ENCODE measurements around the gene CCDC157. TPM values are rescaled to one million over a fixed set of nuclear protein-coding genes. Genes with fewer than 3 reads are reported as not detected.
"Not testable (repeated sequence)": the region's sequence is repeated elsewhere in the genome, so short reads cannot be mapped to it uniquely, and the experiment has no call there.

CCDC157 gene
- total RNA-seq, 4 donors from 2014 or later = 0.17 to 4.5 (median 2.7) TPM

- no peak for DNase-seq (ENCODE audit: low spot score in 2 of 2)
- no peak overlapping the region for H3K4me3 ChIP-seq (ENCODE audit: low read depth, poor library complexity, severe bottlenecking)
- no peak for TF ChIP-seq CTCF (IDR thresholded peaks at IDR 0.05)
- no peak for TF ChIP-seq POLR2A (IDR thresholded peaks at IDR 0.05)
- 91 to 100% methylated on average over 1 of the region's 1 CpG for WGBS, 2 donors
- intact Hi-C loops (cut with DNase I; ENCODE audit: low total_unique reads) = no loop called here
Measured at GRCh38 chr22:30335236-30335635, 21.6 kb upstream of the CCDC157 start.

GRCh38 chr22:30336752-30337460, 19.9 kb upstream of the CCDC157 start:
- no peak overlapping the region for H3K4me3 ChIP-seq (ENCODE audit: low read depth, poor library complexity, severe bottlenecking)
- intact Hi-C loops (cut with DNase I; ENCODE audit: low total_unique reads) = no loop called here
- DNase-seq (ENCODE audit: low spot score in 2 of 2) = no peak
- 92 to 97% methylated on average over 4 of the region's 4 CpGs for WGBS, 2 donors
- TF ChIP-seq POLR2A (IDR thresholded peaks at IDR 0.05) (no peak), CTCF (IDR thresholded peaks at IDR 0.05) (no peak)

- H3K4me3 ChIP-seq (ENCODE audit: low read depth, poor library complexity, severe bottlenecking) = no peak overlapping the region
- intact Hi-C loops (cut with DNase I; ENCODE audit: low total_unique reads) = no loop called here
- DNase-seq (ENCODE audit: low spot score in 2 of 2) = no peak
- 94% methylated on average over 8 of the region's 8 CpGs for WGBS, 2 donors
- TF ChIP-seq POLR2A (IDR thresholded peaks at IDR 0.05) (no peak), CTCF (IDR thresholded peaks at IDR 0.05) (no peak)
Measured at GRCh38 chr22:30337461-30337778, 19.4 kb upstream of the CCDC157 start.

- H3K4me3 ChIP-seq (ENCODE audit: low read depth, poor library complexity, severe bottlenecking); intact Hi-C loops (cut with DNase I; ENCODE audit: low total_unique reads); DNase-seq (ENCODE audit: low spot score in 2 of 2): not testable (repeated sequence)
- WGBS, 2 donors = 81 to 85% methylated on average over 9 of the region's 9 CpGs
Measured at GRCh38 chr22:30338341-30338740, 18.5 kb upstream of the CCDC157 start.

DNA sequence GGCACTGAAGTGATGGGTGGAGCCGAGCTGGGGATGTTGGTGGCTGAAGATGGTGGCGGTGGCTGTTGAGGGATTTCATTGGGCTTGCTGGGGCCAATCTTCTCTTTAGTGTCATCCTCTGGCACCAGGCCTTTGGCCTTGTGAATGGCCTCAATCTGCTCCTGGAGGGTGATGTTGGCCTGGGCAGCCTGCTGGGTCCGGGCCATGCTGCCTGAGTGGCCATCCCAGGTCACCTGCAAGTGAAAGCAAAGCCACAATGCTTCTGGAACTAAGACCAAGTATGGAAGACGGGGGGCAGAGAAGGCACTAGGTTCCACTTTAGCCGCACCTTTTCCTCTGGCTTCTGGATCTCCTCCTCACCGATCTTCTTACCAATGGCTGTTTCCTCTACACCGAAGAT, 18.0 kb upstream of the CCDC157 start:
- TF ChIP-seq POLR2A (IDR thresholded peaks at IDR 0.05) (no peak), CTCF (IDR thresholded peaks at IDR 0.05) (no peak)
- intact Hi-C loops (cut with DNase I; ENCODE audit: low total_unique reads) = no loop called here
- WGBS, 2 donors = 96% methylated on average over 7 of the region's 7 CpGs
- no peak for DNase-seq (ENCODE audit: low spot score in 2 of 2)
- H3K4me3 ChIP-seq (ENCODE audit: low read depth, poor library complexity, severe bottlenecking) = no peak overlapping the region

- H3K4me3 ChIP-seq (ENCODE audit: low read depth, poor library complexity, severe bottlenecking) = no peak overlapping the region
- DNase-seq (ENCODE audit: low spot score in 2 of 2) = no peak
- no peak for TF ChIP-seq POLR2A (IDR thresholded peaks at IDR 0.05)
- intact Hi-C loops (cut with DNase I; ENCODE audit: low total_unique reads) = no loop called here
- WGBS, 2 donors = 72 to 75% methylated on average over 13 to 16 of the region's 16 CpGs
Measured at GRCh38 chr22:30340911-30341685, 15.7 kb upstream of the CCDC157 start.
